Keratinocyte (primary cell): ENCODE data around the gene FHIT.

Source experiments
- CTCF ChIP-seq, 3 experiments: IDR thresholded peaks in 1 of 3; conservative IDR thresholded peaks in 1 of 3; optimal IDR thresholded peaks in 1 of 3; 2 replicates in 2 of 3; 3 replicates in 1 of 3; pipeline versions ENCODE3 to v1.5.1; 2011; ENCODE audit warnings: low read length in 3 of 3, mild to moderate bottlenecking in 3 of 3, moderate library complexity in 2 of 3, control low read depth in 1 of 3, inconsistent platforms in 1 of 3; ENCODE audit not compliant: insufficient read depth in 2 of 3; ENCODE audit errors: extremely low read depth in 1 of 3
- EZH2 ChIP-seq: IDR thresholded peaks from one replicate; pipeline ENCODE4 v1.6.1; 2012; ENCODE audit warnings: inconsistent platforms, mild to moderate bottlenecking, low read length, moderate library complexity

GRCh38 chr3:61224823-61225222 is 26.4 kb downstream of the FHIT start:
- TF ChIP-seq CTCF (optimal IDR thresholded peaks at IDR 0.05 in 1 of 3, IDR thresholded peaks at IDR 0.05 in 1 of 3, conservative IDR thresholded peaks at IDR 0.05 in 1 of 3; ENCODE audit: extremely low read depth in 1 of 3, insufficient read depth in 2 of 3, low read length in 3 of 3) (no peak), EZH2 (no peak)
